HEK293 (cell line): ENCODE data around the gene GGTA1.
A peak's percentile ranks its signal among the peaks of the same experiment; 100 is the strongest.

Source experiments
- BCL11B ChIP-seq: fragments of 450-650 bp; formaldehyde crosslinking; IDR thresholded peaks from 2 replicates; pipeline ENCODE4 v1.5.1; 2016; ENCODE audit warnings: low read depth, missing biosample characterization, missing genetic modification characterization
- ELK4 ChIP-seq: IDR thresholded peaks from 2 replicates; pipeline ENCODE4 v1.6.1; 2011; ENCODE audit warnings: mild to moderate bottlenecking, low read depth, low read length, borderline replicate concordance
- GLIS1 ChIP-seq: fragments of 450-650 bp; formaldehyde crosslinking; IDR thresholded peaks from 2 replicates; pipeline ENCODE4 v1.5.1; 2016; ENCODE audit warnings: missing biosample characterization, missing genetic modification characterization
- IKZF3 ChIP-seq: fragments of 450-650 bp; IDR thresholded peaks from 2 replicates; pipeline ENCODE4 v1.5.0; 2018; ENCODE audit warnings: missing biosample characterization, mild to moderate bottlenecking, missing genetic modification characterization, moderate library complexity
- KLF1 ChIP-seq: fragments of 450-650 bp; formaldehyde crosslinking; IDR thresholded peaks from 2 replicates; pipeline ENCODE4 v1.5.1; 2016; ENCODE audit warnings: missing biosample characterization, missing genetic modification characterization
- KLF10 ChIP-seq: fragments of 450-650 bp; IDR thresholded peaks from 2 replicates; pipeline ENCODE4 v1.5.1; 2018; ENCODE audit warnings: missing biosample characterization, mild to moderate bottlenecking, missing genetic modification characterization
- OVOL3 ChIP-seq: fragments of 450-650 bp; formaldehyde crosslinking; IDR thresholded peaks from 2 replicates; pipeline ENCODE4 v1.5.1; 2016; ENCODE audit warnings: missing biosample characterization, missing genetic modification characterization
- PRDM2 ChIP-seq: fragments of 450-650 bp; formaldehyde crosslinking; IDR thresholded peaks from 2 replicates; pipeline ENCODE4 v1.5.1; 2016; ENCODE audit warnings: missing biosample characterization, missing genetic modification characterization, borderline replicate concordance
- SCRT2 ChIP-seq: fragments of 450-650 bp; formaldehyde crosslinking; IDR thresholded peaks from 2 replicates; pipeline ENCODE4 v1.5.1; 2016; ENCODE audit warnings: missing biosample characterization, missing genetic modification characterization
- SP2 ChIP-seq: fragments of 450-650 bp; formaldehyde crosslinking; IDR thresholded peaks from 2 replicates; pipeline ENCODE4 v1.5.1; 2016; ENCODE audit warnings: missing biosample characterization, missing genetic modification characterization
- SP3 ChIP-seq: fragments of 450-650 bp; formaldehyde crosslinking; IDR thresholded peaks from 2 replicates; pipeline ENCODE4 v1.5.1; 2016; ENCODE audit warnings: missing biosample characterization, missing genetic modification characterization
- ZBTB17 ChIP-seq: fragments of 450-650 bp; formaldehyde crosslinking; IDR thresholded peaks from 2 replicates; pipeline ENCODE4 v1.5.1; 2016; ENCODE audit warnings: missing biosample characterization, missing genetic modification characterization
- ZBTB48 ChIP-seq: fragments of 450-650 bp; formaldehyde crosslinking; IDR thresholded peaks from 2 replicates; pipeline ENCODE4 v1.5.1; 2016; ENCODE audit warnings: missing biosample characterization, missing genetic modification characterization
- ZEB2 ChIP-seq: fragments of 450-650 bp; formaldehyde crosslinking; IDR thresholded peaks from 2 replicates; pipeline ENCODE4 v1.5.1; 2016; ENCODE audit warnings: missing biosample characterization, missing genetic modification characterization
- ZFHX2 ChIP-seq: fragments of 450-650 bp; formaldehyde crosslinking; conservative IDR thresholded peaks from 2 replicates; pipeline ENCODE4 v1.5.1; 2016; ENCODE audit warnings: missing biosample characterization, missing genetic modification characterization
- ZIC2 ChIP-seq: fragments of 450-650 bp; formaldehyde crosslinking; IDR thresholded peaks from 2 replicates; pipeline ENCODE4 v1.5.1; 2016; ENCODE audit warnings: missing biosample characterization, missing genetic modification characterization
- ZNF112 ChIP-seq: fragments of 450-650 bp; formaldehyde crosslinking; IDR thresholded peaks from 2 replicates; pipeline ENCODE4 v1.5.0; 2017; ENCODE audit warnings: missing biosample characterization, missing genetic modification characterization
- ZNF335 ChIP-seq: fragments of 450-650 bp; formaldehyde crosslinking; conservative IDR thresholded peaks from 2 replicates; pipeline ENCODE4 v1.5.1; 2016; ENCODE audit warnings: missing biosample characterization, missing genetic modification characterization
- ZNF600 ChIP-seq: fragments of 450-650 bp; formaldehyde crosslinking; IDR thresholded peaks from 2 replicates; pipeline ENCODE4 v1.5.1; 2016; ENCODE audit warnings: missing biosample characterization, missing genetic modification characterization
- ZNF654 ChIP-seq: fragments of 450-650 bp; formaldehyde crosslinking; IDR thresholded peaks from 2 replicates; pipeline ENCODE4 v1.5.1; 2016; ENCODE audit warnings: low read depth, missing biosample characterization, missing genetic modification characterization
- ZNF76 ChIP-seq: fragments of 450-650 bp; formaldehyde crosslinking; IDR thresholded peaks from 2 replicates; pipeline ENCODE4; 2016; ENCODE audit warnings: low read depth, missing biosample characterization, missing genetic modification characterization, borderline replicate concordance
- ZNF792 ChIP-seq: fragments of 450-650 bp; formaldehyde crosslinking; IDR thresholded peaks from 2 replicates; pipeline ENCODE4 v1.5.1; 2016; ENCODE audit warnings: missing biosample characterization, missing genetic modification characterization
- ZSCAN30 ChIP-seq: fragments of 450-650 bp; IDR thresholded peaks from 2 replicates; pipeline ENCODE4 v1.5.1; 2018; ENCODE audit warnings: missing biosample characterization, mild to moderate bottlenecking, missing genetic modification characterization, moderate library complexity

GGTA1 gene

GRCh38 chr9:121545875-121546423 is 46.3 kb upstream of the GGTA1 start (continued):
- TF ChIP-seq ZIC2 (tag by site-specific recombination): peak; percentile 78
- peak; percentile 28; the same call in 1 of the 2 replicates for TF ChIP-seq ZBTB17 (tag by site-specific recombination)
- TF ChIP-seq SP2: peak; percentile 66
- peak; percentile 23; the same call in 1 of the 2 replicates for TF ChIP-seq GLIS1 (tag by site-specific recombination)
- TF ChIP-seq ZNF600 (tag by site-specific recombination): 0 out of 2 replicates have a peak, but pooled peaks have one; percentile 18
- no peak for TF ChIP-seq ZNF792
- peak; percentile 76 for TF ChIP-seq ZNF654 (tag by site-specific recombination)
- 0 out of 2 replicates have a peak, but pooled peaks have one; percentile 12 for TF ChIP-seq KLF1 (tag by site-specific recombination)
- 0 out of 2 replicates have a peak, but pooled peaks have one; percentile 33 for TF ChIP-seq ZEB2 (tag by site-specific recombination)
- TF ChIP-seq ZNF76 (tag by site-specific recombination): peak; percentile 85
- peak; percentile 94 for TF ChIP-seq ZBTB48 (tag by site-specific recombination)
- TF ChIP-seq ZNF112 (tag by site-specific recombination): no peak
- peak; percentile 87 for TF ChIP-seq IKZF3 (tag by site-specific recombination)
- TF ChIP-seq ZNF335 (tag by site-specific recombination): peak; percentile 83
- no peak for TF ChIP-seq KLF10
- TF ChIP-seq PRDM2 (tag by site-specific recombination): no peak
- peak; percentile 49; the same call in 1 of the 2 replicates for TF ChIP-seq ZFHX2
- TF ChIP-seq ELK4: no peak
- TF ChIP-seq BCL11B (tag by site-specific recombination): peak; percentile 58; the same call in 1 of the 2 replicates
- TF ChIP-seq OVOL3 (tag by site-specific recombination): no peak
- peak; percentile 64 for TF ChIP-seq SCRT2 (tag by site-specific recombination)
- TF ChIP-seq ZSCAN30: peak; percentile 75
- TF ChIP-seq SP3 (tag by site-specific recombination): peak; percentile 63
